GM10248 (cell line): ENCODE measurements around the gene ADIPOR2.

Experiments
- CTCF ChIA-PET: fragments of 300-600 bp; sonication (Branson Sonifier 250); formaldehyde crosslinking; extraction: SDS; loops from one replicate; lab custom pipeline; 2021; ENCODE audit warnings: antibody characterized with exemption; lab: Yijun Ruan, JAX
- POLR2A ChIA-PET: fragments of 350-650 bp; sonication (Branson Sonifier 250); formaldehyde crosslinking; extraction: SDS; loops from one replicate; lab custom pipeline; 2020; ENCODE audit warnings: antibody characterized with exemption; lab: Yijun Ruan, JAX
- DNase-seq: peaks from one replicate; pipeline ENCODE4 v3.0.0; 2012; ENCODE audit errors: extremely low spot score
- TF ChIP-seq, protein P1 (sequence below): IDR thresholded peaks from 2 replicates; pipeline ENCODE4 v1.5.1; 2012; ENCODE audit warnings: mild to moderate bottlenecking, low read depth; ENCODE audit errors: extremely low read depth, missing control alignments, control extremely low read depth

The ADIPOR2 gene

DNA sequence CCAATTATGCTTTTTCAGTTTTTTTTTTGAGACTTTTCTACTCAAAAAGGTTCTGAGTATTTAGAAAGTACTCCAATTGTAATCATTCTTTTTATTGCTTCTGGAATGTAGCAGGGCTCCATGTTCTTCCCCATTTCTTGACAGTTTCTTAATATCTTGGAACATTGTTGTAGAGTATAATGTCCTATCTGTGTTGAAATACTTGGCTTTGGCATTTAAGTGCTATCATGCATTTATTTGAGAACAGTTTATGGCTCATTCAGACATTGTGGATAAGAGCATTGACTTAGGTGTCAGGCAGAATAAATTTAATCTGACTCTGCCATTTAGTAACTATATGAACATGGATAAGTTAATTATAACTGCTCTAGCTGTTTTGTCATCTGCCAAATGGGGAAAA lies 28.3 kb downstream of the ADIPOR2 start:
- ChIA-PET POLR2A (no interaction called here), CTCF (interaction anchor here (1.0 to 1.3 kb wide), 2 partner anchors 72 to 90 kb away, joined by 3 to 6 read pairs; partner anchors contain the start of gene WNT5B)
- TF ChIP-seq, protein P1, sequence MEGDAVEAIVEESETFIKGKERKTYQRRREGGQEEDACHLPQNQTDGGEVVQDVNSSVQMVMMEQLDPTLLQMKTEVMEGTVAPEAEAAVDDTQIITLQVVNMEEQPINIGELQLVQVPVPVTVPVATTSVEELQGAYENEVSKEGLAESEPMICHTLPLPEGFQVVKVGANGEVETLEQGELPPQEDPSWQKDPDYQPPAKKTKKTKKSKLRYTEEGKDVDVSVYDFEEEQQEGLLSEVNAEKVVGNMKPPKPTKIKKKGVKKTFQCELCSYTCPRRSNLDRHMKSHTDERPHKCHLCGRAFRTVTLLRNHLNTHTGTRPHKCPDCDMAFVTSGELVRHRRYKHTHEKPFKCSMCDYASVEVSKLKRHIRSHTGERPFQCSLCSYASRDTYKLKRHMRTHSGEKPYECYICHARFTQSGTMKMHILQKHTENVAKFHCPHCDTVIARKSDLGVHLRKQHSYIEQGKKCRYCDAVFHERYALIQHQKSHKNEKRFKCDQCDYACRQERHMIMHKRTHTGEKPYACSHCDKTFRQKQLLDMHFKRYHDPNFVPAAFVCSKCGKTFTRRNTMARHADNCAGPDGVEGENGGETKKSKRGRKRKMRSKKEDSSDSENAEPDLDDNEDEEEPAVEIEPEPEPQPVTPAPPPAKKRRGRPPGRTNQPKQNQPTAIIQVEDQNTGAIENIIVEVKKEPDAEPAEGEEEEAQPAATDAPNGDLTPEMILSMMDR, result no peak
- DNase-seq, result no peak

- TF ChIP-seq, protein P1, result no peak
- POLR2A ChIA-PET, result no interaction called here
- CTCF ChIA-PET, result interaction anchor here (1.0 to 1.3 kb wide), 2 partner anchors 66 to 70 kb away, joined by 3 to 6 read pairs; no protein-coding TSS in a partner anchor
- no peak for DNase-seq
These were observed 29.6 kb downstream of the ADIPOR2 start for GRCh38 chr12:1720494-1720893.

DNA sequence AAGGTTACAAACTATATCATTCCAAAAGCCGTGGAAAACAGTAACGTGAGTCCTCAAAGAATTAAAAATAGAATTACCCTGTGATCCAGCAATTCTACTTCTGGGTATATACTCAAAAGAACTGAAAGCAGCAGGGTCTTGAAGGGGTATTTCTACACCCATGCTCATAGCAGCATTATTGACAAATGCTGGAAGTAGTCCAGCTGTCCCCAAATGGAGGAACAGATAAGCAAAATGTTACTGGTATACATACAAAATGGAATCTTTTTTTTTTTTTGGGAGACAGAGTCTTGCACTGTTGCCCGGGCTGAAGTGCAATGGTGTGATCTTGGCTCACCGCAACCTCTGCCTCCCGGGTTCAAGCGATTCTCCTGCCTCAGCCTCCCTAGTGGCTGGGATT lies 32.9 kb downstream of the ADIPOR2 start:
- ChIA-PET POLR2A (interaction anchor here (1.3 kb wide), 1 partner anchor 16 kb away, joined by 4 read pairs; no protein-coding TSS in a partner anchor), CTCF (interaction anchor here (0.9 to 1.3 kb wide), 2 partner anchors 10 to 26 kb away, joined by 3 to 4 read pairs; no protein-coding TSS in a partner anchor)
- DNase-seq, result no peak
- TF ChIP-seq, protein P1, result no peak

DNA sequence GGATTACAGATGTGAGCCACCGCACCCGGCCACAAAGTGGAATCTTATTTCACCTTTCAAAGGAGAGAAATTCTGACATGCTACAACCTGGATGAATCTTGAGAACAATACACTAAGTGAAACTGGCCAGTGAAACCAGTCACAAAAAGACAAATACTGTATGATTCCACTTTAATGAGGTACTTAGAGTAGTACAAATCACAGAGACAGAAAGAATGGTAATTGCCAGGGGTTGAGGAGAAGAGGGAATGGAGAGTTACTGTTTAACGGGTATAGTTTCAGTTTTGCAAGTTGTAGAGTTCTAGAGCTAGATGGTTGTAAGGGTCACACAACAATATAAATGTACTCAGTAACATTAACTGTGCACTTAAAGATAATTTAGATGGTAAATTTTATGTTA lies 33.4 kb downstream of the ADIPOR2 start:
- TF ChIP-seq, protein P1, result no peak
- no peak for DNase-seq
- POLR2A ChIA-PET, result interaction anchor here (1.3 kb wide), 1 partner anchor 16 kb away, joined by 4 read pairs; no protein-coding TSS in a partner anchor
- CTCF ChIA-PET, result no interaction called here

DNA sequence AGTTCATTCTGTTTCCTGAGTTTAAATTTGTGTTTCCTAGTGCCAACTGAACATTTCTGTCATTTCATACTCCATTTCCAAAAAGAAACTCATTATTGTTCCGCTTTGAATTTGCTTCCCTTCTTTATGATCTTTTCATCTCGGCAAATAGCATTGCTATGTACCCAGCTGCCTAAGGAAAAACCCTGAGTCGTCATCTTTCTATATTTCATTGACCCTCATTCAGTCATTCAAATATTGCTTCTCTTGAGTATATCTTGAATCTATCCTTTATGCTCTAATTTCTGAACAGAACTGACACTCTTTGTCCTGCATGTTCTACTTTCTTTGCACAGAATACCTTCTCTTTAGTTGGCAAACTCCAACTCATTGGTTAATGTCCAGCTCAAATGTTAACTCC lies 35.9 kb downstream of the ADIPOR2 start:
- DNase-seq, result no peak
- TF ChIP-seq, protein P1, result no peak
- POLR2A ChIA-PET, result no interaction called here
- CTCF ChIA-PET, result interaction anchor here (1.1 to 1.2 kb wide), 2 partner anchors 30 to 92 kb away, joined by 3 read pairs; no protein-coding TSS in a partner anchor

DNA sequence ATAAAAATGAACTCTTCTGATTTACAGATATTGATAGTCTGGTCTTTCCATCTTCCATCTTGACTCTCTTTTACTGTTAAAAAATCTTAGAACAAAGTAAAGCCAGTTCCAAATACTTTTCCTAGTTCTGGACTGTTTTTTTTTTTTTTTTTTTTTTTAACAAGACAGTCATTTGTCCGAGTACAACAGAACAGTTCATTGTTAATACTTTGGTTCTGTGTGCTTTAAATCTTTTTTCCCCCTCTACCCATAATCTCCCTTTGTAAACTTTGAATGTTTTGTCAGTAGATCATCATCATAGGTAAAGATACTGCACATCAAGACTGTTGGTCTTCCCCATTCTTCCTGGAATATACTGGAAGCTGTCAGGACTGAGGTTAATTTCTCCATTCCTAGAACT lies 38.0 kb downstream of the ADIPOR2 start:
- no peak for DNase-seq
- CTCF ChIA-PET, result no interaction called here
- TF ChIP-seq, protein P1, result no peak
- POLR2A ChIA-PET, result no interaction called here
